HL-60 (cell line): ENCODE measurements around the gene METAP2.

ENCODE experiments used
- DNase-seq, 2 experiments: peaks; one replicate each; pipeline ENCODE4 v3.0.0-alpha.2; 2010 to 2020; ENCODE audit warnings: low read depth in 1 of 2, low spot score in 1 of 2
- H3K27ac ChIP-seq: fragments of 250-450 bp; sonication (Bioruptor Pico); replicated peaks from 2 replicates; pipeline ENCODE4 v1.5.1; 2020; ENCODE audit warnings: mild to moderate bottlenecking, moderate library complexity
- H3K27me3 ChIP-seq: fragments of 250-450 bp; sonication (Bioruptor Pico); 2 replicates; pipeline ENCODE4 v1.5.1; 2021; ENCODE audit warnings: mild to moderate bottlenecking, moderate library complexity; ENCODE audit not compliant: insufficient read depth, poor library complexity, severe bottlenecking
- H3K4me3 ChIP-seq: replicated peaks from 2 replicates; pipeline ENCODE4 v1.5.1; 2011; ENCODE audit warnings: mild to moderate bottlenecking, control low read depth, low read length; ENCODE audit not compliant: insufficient read depth
- GABPA ChIP-seq: IDR thresholded peaks from 2 replicates; pipeline ENCODE4 v1.6.1; 2012; ENCODE audit warnings: low read depth
- POLR2AphosphoS5 ChIP-seq: IDR thresholded peaks from 2 replicates; pipeline ENCODE4 v1.6.1; 2012; ENCODE audit warnings: low read depth
- SPI1 ChIP-seq: IDR thresholded peaks from 2 replicates; pipeline ENCODE4 v1.6.1; 2012; ENCODE audit warnings: low read depth, mild to moderate bottlenecking, borderline replicate concordance
- TF ChIP-seq, protein P1 (sequence below): IDR thresholded peaks from one replicate; pipeline ENCODE4 v1.5.1; 2011; ENCODE audit warnings: low read length, control low read depth, inconsistent platforms; ENCODE audit not compliant: insufficient read depth
- TF ChIP-seq, protein P2 (sequence below): IDR thresholded peaks from 2 replicates; pipeline ENCODE4 v1.6.1; 2012; ENCODE audit warnings: low read depth; ENCODE audit not compliant: insufficient replicate concordance

METAP2 gene

DNA sequence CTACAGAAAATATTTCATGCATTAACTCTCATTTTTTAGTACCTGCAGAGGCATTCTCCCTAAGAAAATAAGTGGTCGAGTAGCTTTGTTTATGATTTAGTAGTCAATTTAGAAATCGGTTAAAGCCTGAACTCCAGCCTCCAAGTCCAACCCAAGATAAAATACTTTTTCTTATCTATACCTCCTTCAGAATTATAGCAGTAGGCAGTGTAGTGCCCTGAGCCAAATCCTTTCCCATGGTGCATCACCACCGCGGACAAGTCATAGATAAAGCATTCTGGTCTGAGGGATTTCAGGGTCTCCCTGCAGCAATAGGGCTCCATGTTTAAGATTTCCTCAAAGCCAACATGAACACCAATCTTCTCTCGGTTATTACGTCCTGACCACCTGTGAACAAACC lies 46.9 kb downstream of the METAP2 start:
- TF ChIP-seq SPI1 (no peak), GABPA (no peak), POLR2AphosphoS5 (no peak)
- TF ChIP-seq, protein P1, sequence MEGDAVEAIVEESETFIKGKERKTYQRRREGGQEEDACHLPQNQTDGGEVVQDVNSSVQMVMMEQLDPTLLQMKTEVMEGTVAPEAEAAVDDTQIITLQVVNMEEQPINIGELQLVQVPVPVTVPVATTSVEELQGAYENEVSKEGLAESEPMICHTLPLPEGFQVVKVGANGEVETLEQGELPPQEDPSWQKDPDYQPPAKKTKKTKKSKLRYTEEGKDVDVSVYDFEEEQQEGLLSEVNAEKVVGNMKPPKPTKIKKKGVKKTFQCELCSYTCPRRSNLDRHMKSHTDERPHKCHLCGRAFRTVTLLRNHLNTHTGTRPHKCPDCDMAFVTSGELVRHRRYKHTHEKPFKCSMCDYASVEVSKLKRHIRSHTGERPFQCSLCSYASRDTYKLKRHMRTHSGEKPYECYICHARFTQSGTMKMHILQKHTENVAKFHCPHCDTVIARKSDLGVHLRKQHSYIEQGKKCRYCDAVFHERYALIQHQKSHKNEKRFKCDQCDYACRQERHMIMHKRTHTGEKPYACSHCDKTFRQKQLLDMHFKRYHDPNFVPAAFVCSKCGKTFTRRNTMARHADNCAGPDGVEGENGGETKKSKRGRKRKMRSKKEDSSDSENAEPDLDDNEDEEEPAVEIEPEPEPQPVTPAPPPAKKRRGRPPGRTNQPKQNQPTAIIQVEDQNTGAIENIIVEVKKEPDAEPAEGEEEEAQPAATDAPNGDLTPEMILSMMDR, result no peak
- TF ChIP-seq, protein P2, sequence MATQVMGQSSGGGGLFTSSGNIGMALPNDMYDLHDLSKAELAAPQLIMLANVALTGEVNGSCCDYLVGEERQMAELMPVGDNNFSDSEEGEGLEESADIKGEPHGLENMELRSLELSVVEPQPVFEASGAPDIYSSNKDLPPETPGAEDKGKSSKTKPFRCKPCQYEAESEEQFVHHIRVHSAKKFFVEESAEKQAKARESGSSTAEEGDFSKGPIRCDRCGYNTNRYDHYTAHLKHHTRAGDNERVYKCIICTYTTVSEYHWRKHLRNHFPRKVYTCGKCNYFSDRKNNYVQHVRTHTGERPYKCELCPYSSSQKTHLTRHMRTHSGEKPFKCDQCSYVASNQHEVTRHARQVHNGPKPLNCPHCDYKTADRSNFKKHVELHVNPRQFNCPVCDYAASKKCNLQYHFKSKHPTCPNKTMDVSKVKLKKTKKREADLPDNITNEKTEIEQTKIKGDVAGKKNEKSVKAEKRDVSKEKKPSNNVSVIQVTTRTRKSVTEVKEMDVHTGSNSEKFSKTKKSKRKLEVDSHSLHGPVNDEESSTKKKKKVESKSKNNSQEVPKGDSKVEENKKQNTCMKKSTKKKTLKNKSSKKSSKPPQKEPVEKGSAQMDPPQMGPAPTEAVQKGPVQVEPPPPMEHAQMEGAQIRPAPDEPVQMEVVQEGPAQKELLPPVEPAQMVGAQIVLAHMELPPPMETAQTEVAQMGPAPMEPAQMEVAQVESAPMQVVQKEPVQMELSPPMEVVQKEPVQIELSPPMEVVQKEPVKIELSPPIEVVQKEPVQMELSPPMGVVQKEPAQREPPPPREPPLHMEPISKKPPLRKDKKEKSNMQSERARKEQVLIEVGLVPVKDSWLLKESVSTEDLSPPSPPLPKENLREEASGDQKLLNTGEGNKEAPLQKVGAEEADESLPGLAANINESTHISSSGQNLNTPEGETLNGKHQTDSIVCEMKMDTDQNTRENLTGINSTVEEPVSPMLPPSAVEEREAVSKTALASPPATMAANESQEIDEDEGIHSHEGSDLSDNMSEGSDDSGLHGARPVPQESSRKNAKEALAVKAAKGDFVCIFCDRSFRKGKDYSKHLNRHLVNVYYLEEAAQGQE, result no peak
- no peak overlapping the region for H3K4me3 ChIP-seq
- no peaks in the 10 kb centered on the region for H3K27me3 ChIP-seq
- no peak overlapping the region for H3K27ac ChIP-seq
- no peak for DNase-seq

DNA sequence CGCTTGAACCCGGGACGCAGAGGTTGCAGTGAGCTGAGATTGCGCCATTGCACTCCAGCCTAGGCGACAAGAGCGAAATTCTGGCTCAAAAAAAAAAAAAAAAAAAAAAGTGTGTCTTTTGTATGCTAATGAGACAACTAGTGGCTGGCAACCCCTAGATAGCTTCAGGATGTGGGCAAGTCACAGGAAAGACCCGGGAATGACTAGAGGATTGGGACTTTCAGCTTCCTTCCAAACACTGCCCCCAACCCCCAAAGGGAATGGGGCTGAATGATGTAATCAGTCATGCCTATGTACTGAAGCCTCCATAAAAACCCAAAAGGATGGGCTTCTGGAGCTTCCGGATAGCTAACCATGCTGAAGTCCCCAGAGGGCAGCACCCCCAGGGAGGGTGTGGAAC lies 48.7 kb downstream of the METAP2 start:
- Histone ChIP-seq H3K4me3 (no peak overlapping the region), H3K27me3 (no peaks in the 10 kb centered on the region), H3K27ac (no peak overlapping the region)
- TF ChIP-seq, protein P1, result no peak
- TF ChIP-seq POLR2AphosphoS5, result no peak
- TF ChIP-seq SPI1, result no peak
- no peak for TF ChIP-seq GABPA
- TF ChIP-seq, protein P2, result no peak
- no peak for DNase-seq

DNA sequence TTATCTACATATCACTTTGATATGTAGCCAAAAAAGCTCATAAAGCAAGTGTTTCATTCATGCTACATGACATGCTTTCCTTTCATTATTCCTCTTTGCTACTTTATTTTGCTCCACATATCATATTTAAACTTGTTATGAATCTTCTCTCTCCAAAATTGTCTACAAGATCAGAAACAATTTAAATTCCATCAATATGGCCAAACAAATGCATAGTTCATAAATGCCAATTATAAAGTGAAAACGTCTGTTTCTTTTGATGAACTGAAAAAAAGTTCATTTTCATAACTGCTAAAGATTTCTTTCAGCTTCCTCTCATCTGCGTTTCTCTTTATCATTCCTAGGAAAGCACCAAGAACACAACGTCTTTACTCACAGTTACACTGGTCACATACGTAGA lies 54.5 kb downstream of the METAP2 start:
- TF ChIP-seq GABPA (no peak), SPI1 (no peak), POLR2AphosphoS5 (no peak)
- TF ChIP-seq, protein P2, result no peak
- TF ChIP-seq, protein P1, result no peak
- no peak for DNase-seq
- H3K27ac ChIP-seq, result no peak overlapping the region
- H3K27me3 ChIP-seq, result no peaks in the 10 kb centered on the region
- H3K4me3 ChIP-seq, result no peak overlapping the region
